Stimulated activated naive B cell treated with anti-CD40 and anti-IgM and Interleukin-4, amounts not matched to agents 10 μg/mL and 1 μg/mL and 100 μg/mL, for 72 hours (primary cell): ENCODE data around the gene FHIT.

Experiments used
- ATAC-seq, 2 donors: fragments of 150-1000 bp; cut with Tn5 transposase; replicated peaks; 2 replicates each; pipeline ENCODE4 v1.10.0; 2021; ENCODE audit warnings: moderate library complexity in 1 of 2
- DNase-seq: peaks from one replicate; pipeline ENCODE4 v3.0.0; 2021
- H3K27ac Mint-ChIP-seq: one replicate; pipeline ENCODE4 v1.8.0; 2022; ENCODE audit warnings: mild to moderate bottlenecking, mixed read lengths
- H3K27me3 Mint-ChIP-seq, 2 donors: one replicate each; pipeline ENCODE4 v1.8.0; 2022; ENCODE audit warnings: mixed read lengths in 2 of 2
- H3K36me3 Mint-ChIP-seq, 2 donors: one replicate each; pipeline ENCODE4 v1.8.0; 2022; ENCODE audit warnings: mixed read lengths in 2 of 2, mild to moderate bottlenecking in 1 of 2
- H3K4me1 Mint-ChIP-seq, 2 donors: one replicate each; pipeline ENCODE4 v1.8.0; 2022; ENCODE audit warnings: mixed read lengths in 2 of 2, mild to moderate bottlenecking in 1 of 2
- H3K4me3 Mint-ChIP-seq, 2 donors: one replicate each; pipeline ENCODE4 v1.8.0; 2022; ENCODE audit warnings: mild to moderate bottlenecking in 2 of 2, mixed read lengths in 2 of 2, moderate library complexity in 1 of 2
- H3K9me3 Mint-ChIP-seq, 2 donors: one replicate each; pipeline ENCODE4 v1.8.0; 2022; ENCODE audit warnings: mixed read lengths in 2 of 2, mild to moderate bottlenecking in 1 of 2

The FHIT gene

DNA sequence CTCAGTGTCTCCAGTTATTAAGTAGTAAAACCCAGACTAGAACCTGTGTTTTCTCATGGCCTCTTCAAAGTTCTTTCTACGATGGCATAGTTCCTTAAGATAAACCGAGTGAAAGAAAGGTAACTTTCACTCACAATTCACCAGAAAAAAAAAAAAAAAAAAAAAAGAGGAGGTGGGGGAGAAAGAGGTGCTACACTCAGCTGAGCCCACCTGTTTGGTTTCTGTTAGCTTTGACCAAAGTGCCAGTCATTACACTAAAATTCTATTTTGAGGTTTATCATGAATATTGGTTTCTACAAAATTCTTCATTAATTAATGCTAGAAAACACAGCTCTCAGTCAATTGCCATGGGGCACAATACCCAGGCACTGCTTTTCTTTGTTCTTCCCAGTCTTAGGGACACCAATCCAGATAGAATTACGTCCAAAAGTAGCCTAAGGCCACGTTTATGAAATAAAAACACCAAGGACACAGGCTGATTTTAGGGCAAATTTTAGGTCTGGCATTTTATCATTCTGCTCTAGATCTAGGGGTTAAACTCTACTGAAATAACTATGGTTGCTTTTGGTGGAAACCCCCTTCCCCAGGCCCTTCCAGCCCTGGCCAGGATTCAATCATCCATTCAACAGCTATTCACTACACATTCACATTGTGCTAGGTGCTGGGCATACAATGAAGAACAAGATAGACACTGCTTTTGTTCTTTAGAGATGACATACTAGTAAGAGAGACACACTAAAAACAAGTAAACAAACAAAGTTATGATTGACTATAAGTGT lies 1097.8 kb downstream of the FHIT start:
- no peak for DNase-seq
- Mint-ChIP-seq H3K27ac (peak overlapping the region; percentile 87), H3K27me3 (no peaks in the 10 kb centered on the region), H3K9me3 (no peaks in the 10 kb centered on the region), H3K4me1 (peaks cover 10 to 16% of the 10 kb centered on the region in 2 donors), H3K4me3 (no peak overlapping the region), H3K36me3 (no peaks in the 10 kb centered on the region)
- ATAC-seq, result peak; percentile 83 to 94

DNA sequence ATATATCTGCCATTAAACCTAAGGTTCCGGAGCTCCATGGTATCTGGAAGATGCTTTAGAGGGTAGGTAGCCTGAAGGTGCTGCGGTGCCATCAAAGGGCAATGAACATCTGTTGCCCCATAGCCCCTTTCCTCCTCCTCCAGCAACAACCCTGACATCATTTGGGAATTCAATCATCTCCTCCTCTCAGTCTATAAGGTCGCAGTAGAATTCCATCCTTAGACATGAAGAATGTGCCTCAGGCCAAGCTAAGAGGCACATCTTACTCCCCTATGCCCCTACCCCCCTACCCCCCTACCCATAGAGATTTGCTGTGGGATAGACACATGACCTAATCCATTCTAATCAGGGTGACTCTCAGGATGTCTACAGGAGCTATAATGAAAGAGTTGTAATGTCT lies 1101.8 kb downstream of the FHIT start:
- H3K27ac Mint-ChIP-seq, result no peak overlapping the region
- no peak for DNase-seq
- H3K4me3 Mint-ChIP-seq, result no peak overlapping the region
- no peaks in the 10 kb centered on the region for H3K36me3 Mint-ChIP-seq
- peaks cover 10 to 16% of the 10 kb centered on the region in 2 donors for H3K4me1 Mint-ChIP-seq
- H3K27me3 Mint-ChIP-seq, result no peaks in the 10 kb centered on the region
- no peak for ATAC-seq
- H3K9me3 Mint-ChIP-seq, result no peaks in the 10 kb centered on the region

DNA sequence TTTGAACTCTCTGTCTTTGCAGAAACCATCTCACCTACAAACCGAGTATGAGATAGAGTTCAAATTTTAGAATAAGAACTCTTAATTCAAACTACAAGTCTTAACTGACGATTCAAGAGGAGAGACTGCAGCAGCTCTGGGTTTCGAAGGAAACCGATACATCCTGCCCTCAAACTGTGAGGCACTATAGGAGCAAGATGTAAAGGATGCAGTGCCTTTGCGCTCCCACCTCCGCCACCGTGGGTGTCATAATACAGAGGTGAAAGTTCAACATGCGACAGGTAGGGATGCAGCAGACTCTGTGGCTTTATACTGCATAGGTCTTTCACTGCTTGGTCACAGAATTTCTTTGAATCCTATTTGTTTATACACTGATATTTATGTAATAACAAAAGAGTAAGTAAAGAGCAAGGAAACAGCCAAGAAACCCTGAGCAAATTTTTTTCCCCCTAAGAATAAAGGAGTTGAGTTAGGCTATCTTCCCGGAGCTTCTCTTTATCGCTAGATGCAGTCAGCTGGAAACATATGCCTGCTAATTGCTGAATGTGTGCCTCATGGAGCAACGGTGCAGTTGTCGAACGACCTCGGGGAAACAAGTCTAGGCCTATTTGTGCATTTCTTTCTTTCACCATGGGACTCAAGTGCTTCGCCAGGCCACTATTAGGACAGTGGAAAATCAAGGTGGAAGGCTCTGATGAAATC lies 1103.9 kb downstream of the FHIT start:
- no peaks in the 10 kb centered on the region for H3K36me3 Mint-ChIP-seq
- peaks cover 1 to 3% of the 10 kb centered on the region in 2 donors for H3K4me1 Mint-ChIP-seq
- ATAC-seq (no peak), DNase-seq (no peak)
- H3K9me3 Mint-ChIP-seq, result no peaks in the 10 kb centered on the region
- no peaks in the 10 kb centered on the region for H3K27me3 Mint-ChIP-seq
- H3K4me3 Mint-ChIP-seq, result no peak overlapping the region
- no peak overlapping the region for H3K27ac Mint-ChIP-seq

GRCh38 chr3:60146121-60146520 lies 1105.1 kb downstream of the FHIT start:
- Mint-ChIP-seq H3K27ac (no peak overlapping the region), H3K4me3 (no peak overlapping the region), H3K36me3 (no peaks in the 10 kb centered on the region), H3K9me3 (no peaks in the 10 kb centered on the region), H3K27me3 (no peaks in the 10 kb centered on the region), H3K4me1 (no peaks in the 10 kb centered on the region)
- ATAC-seq (no peak), DNase-seq (no peak)

DNA sequence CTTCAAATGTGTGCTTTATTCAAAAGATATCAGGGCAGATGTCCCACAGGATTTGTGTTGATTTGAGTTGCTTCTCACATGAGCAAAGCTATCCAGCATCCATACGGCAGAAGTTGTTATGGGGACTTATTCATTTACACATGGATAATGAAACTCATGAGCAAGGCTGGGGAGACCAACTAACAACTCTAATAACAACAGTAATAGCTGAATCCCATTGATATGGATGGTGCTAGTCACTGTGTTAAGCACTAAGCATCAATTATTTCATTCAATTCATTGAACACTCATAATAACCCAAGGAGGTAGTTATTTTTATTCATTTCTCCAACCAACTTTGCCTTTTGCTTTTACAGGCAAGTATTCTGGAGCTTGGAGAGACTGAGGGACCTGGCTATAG lies 1107.2 kb downstream of the FHIT start:
- no peak overlapping the region for H3K27ac Mint-ChIP-seq
- no peak for DNase-seq
- H3K4me3 Mint-ChIP-seq, result no peak overlapping the region
- H3K4me1 Mint-ChIP-seq, result no peaks in the 10 kb centered on the region
- no peak for ATAC-seq
- no peaks in the 10 kb centered on the region for H3K9me3 Mint-ChIP-seq
- no peaks in the 10 kb centered on the region for H3K27me3 Mint-ChIP-seq
- H3K36me3 Mint-ChIP-seq, result no peaks in the 10 kb centered on the region

GRCh38 chr3:60142009-60142408 lies 1109.2 kb downstream of the FHIT start:
- Mint-ChIP-seq H3K4me3 (no peak overlapping the region), H3K27ac (no peak overlapping the region), H3K9me3 (no peaks in the 10 kb centered on the region)

GRCh38 chr3:60140160-60140559 lies 1111.1 kb downstream of the FHIT start:
- Mint-ChIP-seq H3K4me1 (no peaks in the 10 kb centered on the region), H3K27ac (no peak overlapping the region), H3K4me3 (no peak overlapping the region), H3K27me3 (peaks cover 0 to 5% of the 10 kb centered on the region in 2 donors), H3K36me3 (peaks cover 0 to 1% of the 10 kb centered on the region in 2 donors), H3K9me3 (peaks cover 3 to 5% of the 10 kb centered on the region in 2 donors)
- ATAC-seq, result peak in 1 of 2 donors; percentile 45
- DNase-seq, result no peak

More at GRCh38 chr3:60142009-60142408, 1109.2 kb downstream of the FHIT start:
- H3K36me3 Mint-ChIP-seq, result peaks cover 0 to 1% of the 10 kb centered on the region in 2 donors
- no peaks in the 10 kb centered on the region for H3K4me1 Mint-ChIP-seq
- H3K27me3 Mint-ChIP-seq, result no peaks in the 10 kb centered on the region
- no peak for ATAC-seq
- no peak for DNase-seq

DNA sequence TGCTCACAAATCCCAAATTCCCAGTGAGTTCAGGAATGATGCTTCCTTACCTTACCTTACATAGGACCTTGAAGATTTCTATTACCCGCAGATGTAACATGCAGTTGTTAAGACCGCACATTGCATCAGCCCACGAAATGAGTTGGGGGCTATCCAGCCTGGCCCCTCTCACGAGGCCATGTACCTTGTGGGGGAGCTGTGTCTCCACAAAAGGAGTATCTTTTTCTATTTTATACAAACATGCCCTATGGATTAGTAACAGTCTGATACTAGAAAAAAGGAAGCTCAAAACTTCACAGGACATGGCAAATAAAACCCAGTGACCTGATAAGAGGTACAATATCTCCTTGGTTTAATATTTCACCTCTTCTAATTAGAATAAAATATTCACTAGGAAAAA lies 1114.7 kb downstream of the FHIT start:
- no peak overlapping the region for H3K4me3 Mint-ChIP-seq
- peaks cover 0 to 1% of the 10 kb centered on the region in 2 donors for H3K36me3 Mint-ChIP-seq
- no peak for DNase-seq
- peaks cover 0 to 5% of the 10 kb centered on the region in 2 donors for H3K27me3 Mint-ChIP-seq
- H3K27ac Mint-ChIP-seq, result no peak overlapping the region
- peaks cover 5% of the 10 kb centered on the region in 2 donors for H3K9me3 Mint-ChIP-seq
- peaks cover 8 to 18% of the 10 kb centered on the region in 2 donors for H3K4me1 Mint-ChIP-seq
- ATAC-seq, result no peak

- H3K9me3 Mint-ChIP-seq, result peaks cover 5% of the 10 kb centered on the region in 2 donors
These were observed 1115.8 kb downstream of the FHIT start for GRCh38 chr3:60135474-60135873.

DNA sequence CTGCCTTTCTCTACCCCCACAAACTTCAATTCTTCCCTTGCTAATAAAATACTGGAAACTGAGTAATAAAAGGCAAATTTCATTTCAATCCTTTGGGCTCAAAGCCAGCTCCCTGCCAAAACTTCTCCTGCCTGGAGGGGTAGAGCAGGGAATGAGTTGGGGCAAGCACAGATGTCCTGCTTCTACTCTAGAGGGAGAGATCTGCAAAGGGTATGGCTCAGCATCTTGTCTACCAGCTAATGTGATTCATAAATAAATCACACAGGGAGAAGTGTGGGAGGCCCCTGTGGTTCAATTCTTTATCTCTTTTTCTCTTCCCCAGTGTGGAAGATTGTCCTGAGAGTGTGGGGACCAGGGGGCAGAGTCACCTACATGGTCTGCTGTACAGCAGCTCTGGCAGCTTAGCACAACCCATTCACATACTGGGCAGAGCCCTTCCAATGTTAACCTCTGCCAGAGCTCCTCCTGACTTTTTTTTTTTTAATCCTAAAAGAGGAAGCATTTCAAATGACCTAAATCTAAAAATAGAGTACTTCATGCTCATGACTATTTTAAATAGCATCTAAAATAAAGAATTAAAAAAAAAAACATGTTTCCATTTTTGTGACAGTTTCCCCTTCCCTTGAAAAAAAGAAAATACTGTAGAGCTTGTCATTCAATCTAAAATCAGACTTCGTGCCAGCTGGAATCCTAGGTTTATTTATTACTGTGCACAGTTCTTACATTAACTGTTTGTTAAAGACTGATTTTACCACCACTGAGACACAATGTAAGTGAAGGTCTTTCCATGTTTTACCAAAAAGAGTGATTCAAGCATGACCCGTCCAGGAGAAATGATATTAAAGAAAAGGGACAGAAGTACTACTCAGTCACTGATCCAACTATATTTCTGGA lies 1117.7 kb downstream of the FHIT start:
- DNase-seq (no peak), ATAC-seq (peak; percentile 19 to 59)
- Mint-ChIP-seq H3K9me3 (peaks cover 5% of the 10 kb centered on the region in 2 donors), H3K4me1 (peaks cover 8 to 18% of the 10 kb centered on the region in 2 donors), H3K36me3 (peaks cover 0 to 1% of the 10 kb centered on the region in 2 donors), H3K27ac (no peak overlapping the region), H3K4me3 (no peak overlapping the region), H3K27me3 (peaks cover 0 to 5% of the 10 kb centered on the region in 2 donors)

More at GRCh38 chr3:60135474-60135873, 1115.8 kb downstream of the FHIT start:
- H3K27ac Mint-ChIP-seq, result no peak overlapping the region
- peaks cover 0 to 5% of the 10 kb centered on the region in 2 donors for H3K27me3 Mint-ChIP-seq
- peaks cover 0 to 1% of the 10 kb centered on the region in 2 donors for H3K36me3 Mint-ChIP-seq
- ATAC-seq (no peak), DNase-seq (no peak)
- no peak overlapping the region for H3K4me3 Mint-ChIP-seq
- peaks cover 8 to 18% of the 10 kb centered on the region in 2 donors for H3K4me1 Mint-ChIP-seq

GRCh38 chr3:60131618-60132017 lies 1119.6 kb downstream of the FHIT start:
- H3K4me3 Mint-ChIP-seq, result no peak overlapping the region
- H3K4me1 Mint-ChIP-seq, result peaks cover 8 to 18% of the 10 kb centered on the region in 2 donors
- no peak overlapping the region for H3K27ac Mint-ChIP-seq
- H3K9me3 Mint-ChIP-seq, result peaks cover 5 to 9% of the 10 kb centered on the region in 2 donors
- H3K27me3 Mint-ChIP-seq, result peaks cover 0 to 5% of the 10 kb centered on the region in 2 donors
- ATAC-seq (no peak), DNase-seq (no peak)
- H3K36me3 Mint-ChIP-seq, result peaks cover 0 to 3% of the 10 kb centered on the region in 2 donors

DNA sequence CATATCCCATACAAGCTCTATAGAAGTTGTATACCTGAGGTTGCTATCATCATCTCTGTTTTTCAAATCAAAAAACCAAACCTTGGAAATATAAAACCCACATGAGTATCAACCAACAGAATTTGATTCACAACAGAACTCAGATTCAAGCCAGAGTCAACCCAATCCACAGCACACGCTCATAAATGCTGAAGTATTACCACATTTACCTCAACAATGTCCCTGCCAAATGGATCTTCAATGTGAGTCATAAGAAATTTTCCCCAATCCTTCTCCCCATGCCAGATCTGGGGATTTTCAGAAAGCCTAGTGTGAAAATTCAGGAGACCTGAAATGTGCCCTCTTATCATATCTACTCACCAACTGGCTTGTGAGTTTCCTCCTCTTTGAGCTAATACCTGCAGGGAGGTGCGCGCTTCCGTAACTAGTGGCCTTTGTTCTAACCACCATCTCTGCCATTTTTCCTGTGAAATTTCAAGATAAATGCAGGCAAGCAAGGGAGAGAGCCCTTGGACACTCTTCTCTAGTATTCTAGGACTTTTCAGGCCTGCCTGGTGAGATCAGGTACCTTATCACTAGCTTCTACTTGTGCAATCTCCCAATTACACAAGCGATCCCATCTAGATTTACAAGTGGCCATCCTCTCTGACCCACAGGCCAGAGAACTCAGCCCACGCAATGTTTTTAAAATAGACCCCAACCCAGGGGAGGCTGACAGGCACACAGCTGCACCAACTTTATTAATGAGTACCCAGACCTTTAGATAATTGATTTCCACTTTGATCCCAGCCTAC lies 1124.5 kb downstream of the FHIT start:
- Mint-ChIP-seq H3K36me3 (peaks cover 0 to 3% of the 10 kb centered on the region in 2 donors), H3K27ac (no peak overlapping the region), H3K4me3 (no peak overlapping the region), H3K9me3 (peaks cover 0 to 3% of the 10 kb centered on the region in 2 donors), H3K4me1 (no peaks in the 10 kb centered on the region), H3K27me3 (no peaks in the 10 kb centered on the region)
- DNase-seq (no peak), ATAC-seq (no peak)

- peaks cover 0 to 3% of the 10 kb centered on the region in 2 donors for H3K36me3 Mint-ChIP-seq
- H3K27me3 Mint-ChIP-seq, result no peaks in the 10 kb centered on the region
- peaks cover 0 to 3% of the 10 kb centered on the region in 2 donors for H3K9me3 Mint-ChIP-seq
- no peak overlapping the region for H3K4me3 Mint-ChIP-seq
- DNase-seq (no peak), ATAC-seq (no peak)
- H3K4me1 Mint-ChIP-seq, result no peaks in the 10 kb centered on the region
- H3K27ac Mint-ChIP-seq, result no peak overlapping the region
These were observed 1125.6 kb downstream of the FHIT start for GRCh38 chr3:60125686-60126085.
